HUES48 (cell line): ENCODE data around the gene ZNF304.
A peak's percentile ranks its signal among the peaks of the same experiment; 100 is the strongest.

Experiments used
- H3K27ac ChIP-seq: one replicate; pipeline ENCODE4 v1.7.0; 2013; ENCODE audit warnings: low read depth, low read length, inconsistent platforms
- H3K27me3 ChIP-seq: 2 replicates; pipeline ENCODE4 v1.6.1; 2013; ENCODE audit warnings: mild to moderate bottlenecking, low read length; ENCODE audit not compliant: control insufficient read depth, insufficient read depth
- H3K36me3 ChIP-seq: 2 replicates; pipeline ENCODE4 v1.6.1; 2013; ENCODE audit warnings: low read length; ENCODE audit not compliant: control insufficient read depth, insufficient read depth
- H3K4me1 ChIP-seq: 2 replicates; pipeline ENCODE4 v1.6.1; 2013; ENCODE audit warnings: mild to moderate bottlenecking, low read length; ENCODE audit not compliant: control insufficient read depth, insufficient read depth
- H3K4me3 ChIP-seq: 2 replicates; pipeline ENCODE4 v1.5.1; 2013; ENCODE audit warnings: mild to moderate bottlenecking, low read depth, low read length
- H3K9ac ChIP-seq: 2 replicates; pipeline ENCODE4 v1.6.1; 2013; ENCODE audit warnings: mild to moderate bottlenecking, low read depth, low read length, moderate library complexity
- H3K9me3 ChIP-seq: 2 replicates; pipeline ENCODE4 v1.6.1; 2013; ENCODE audit warnings: low read length; ENCODE audit not compliant: control insufficient read depth, insufficient read depth

The ZNF304 gene

DNA sequence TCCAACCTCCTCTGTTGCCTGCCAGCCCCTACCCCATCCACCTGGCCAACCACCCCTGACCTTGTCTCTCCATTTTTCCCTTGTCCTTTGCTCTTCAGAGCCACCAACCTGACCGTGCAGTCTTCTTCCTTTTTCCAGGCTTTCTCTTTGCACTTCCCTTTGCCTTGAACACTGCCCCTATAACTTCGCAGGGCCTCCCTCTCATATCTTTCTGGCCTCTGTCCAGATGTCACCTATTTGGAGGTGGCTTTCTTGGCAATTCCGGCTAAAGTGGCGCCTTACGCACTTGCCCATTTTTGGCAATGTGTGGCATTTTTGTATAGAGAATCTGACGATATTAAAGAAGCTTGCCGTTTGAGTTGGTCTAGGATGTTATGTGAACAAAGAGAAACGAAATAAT, 30.0 kb upstream of the ZNF304 start:
- Histone ChIP-seq H3K27ac (no peak overlapping the region), H3K27me3 (no peaks in the 10 kb centered on the region; the same call in 1 of the 2 replicates), H3K36me3 (peaks cover 27% of the 10 kb centered on the region), H3K4me3 (peak overlapping the region; percentile 87), H3K9ac (peak overlapping the region; percentile 68), H3K9me3 (no peaks in the 10 kb centered on the region), H3K4me1 (peaks cover 21% of the 10 kb centered on the region)

DNA sequence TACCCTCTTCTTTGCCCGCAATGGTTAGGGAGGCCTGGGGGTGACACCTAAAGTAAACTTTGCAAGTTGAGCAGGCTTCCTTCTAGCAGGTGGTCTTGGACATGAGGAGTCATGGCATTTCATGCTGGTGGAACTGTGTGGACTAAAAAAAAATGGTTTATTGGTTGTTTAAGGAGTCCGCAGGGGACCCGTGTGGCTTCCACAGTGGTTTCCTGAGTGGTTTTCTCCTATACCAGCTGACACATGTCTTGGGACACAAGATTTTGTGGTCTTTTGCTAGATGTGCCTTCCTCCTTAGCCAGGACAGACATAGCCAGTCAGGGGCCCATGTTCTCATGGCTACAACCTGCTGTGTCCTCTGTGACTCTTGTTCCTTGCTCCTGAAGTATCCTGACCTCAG, 29.3 kb upstream of the ZNF304 start:
- H3K36me3 ChIP-seq: peaks cover 31% of the 10 kb centered on the region
- H3K4me3 ChIP-seq: peak overlapping the region; percentile 87
- no peaks in the 10 kb centered on the region for H3K27me3 ChIP-seq
- peaks cover 21% of the 10 kb centered on the region for H3K4me1 ChIP-seq
- no peak overlapping the region for H3K27ac ChIP-seq
- H3K9ac ChIP-seq: no peak overlapping the region; the same call in 1 of the 2 replicates
- no peaks in the 10 kb centered on the region for H3K9me3 ChIP-seq

DNA sequence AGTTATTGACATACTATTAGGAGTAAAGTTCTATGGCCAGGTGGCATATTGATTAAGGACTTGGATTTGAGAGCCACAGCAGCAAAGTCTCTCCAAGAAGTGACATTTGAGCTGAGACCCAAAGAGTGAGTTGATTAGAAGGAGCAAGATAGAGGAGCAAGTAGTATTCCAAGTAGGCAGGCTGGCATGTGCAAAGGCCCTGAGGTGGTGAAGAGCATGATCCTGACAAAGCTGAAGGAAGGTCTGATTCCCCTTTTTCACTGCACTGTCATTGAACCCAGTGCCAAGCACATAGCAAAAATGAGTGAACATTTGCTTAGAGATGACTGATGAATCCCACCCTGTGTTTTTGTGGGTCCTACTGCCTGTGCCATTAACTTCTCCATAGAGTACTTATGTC, 26.1 kb upstream of the ZNF304 start:
- Histone ChIP-seq H3K36me3 (peaks cover 60% of the 10 kb centered on the region), H3K27me3 (no peaks in the 10 kb centered on the region), H3K9ac (no peak overlapping the region), H3K4me1 (peaks cover 9% of the 10 kb centered on the region; the same call in 1 of the 2 replicates), H3K4me3 (no peak overlapping the region), H3K27ac (no peak overlapping the region), H3K9me3 (no peaks in the 10 kb centered on the region)

- H3K4me1 ChIP-seq: no peaks in the 10 kb centered on the region
These were observed 23.1 kb upstream of the ZNF304 start for GRCh38 chr19:57327993-57328392.

GRCh38 chr19:57334191-57334590, 16.9 kb upstream of the ZNF304 start:
- Histone ChIP-seq H3K27me3 (no peaks in the 10 kb centered on the region), H3K4me3 (no peak overlapping the region), H3K9ac (no peak overlapping the region), H3K36me3 (peaks cover 11% of the 10 kb centered on the region), H3K4me1 (no peaks in the 10 kb centered on the region), H3K27ac (no peak overlapping the region), H3K9me3 (no peaks in the 10 kb centered on the region)

More at GRCh38 chr19:57327993-57328392, 23.1 kb upstream of the ZNF304 start:
- H3K9me3 ChIP-seq: no peaks in the 10 kb centered on the region
- no peak overlapping the region for H3K9ac ChIP-seq
- H3K27me3 ChIP-seq: no peaks in the 10 kb centered on the region
- no peak overlapping the region for H3K4me3 ChIP-seq
- H3K36me3 ChIP-seq: peaks cover 66% of the 10 kb centered on the region
- H3K27ac ChIP-seq: no peak overlapping the region

DNA sequence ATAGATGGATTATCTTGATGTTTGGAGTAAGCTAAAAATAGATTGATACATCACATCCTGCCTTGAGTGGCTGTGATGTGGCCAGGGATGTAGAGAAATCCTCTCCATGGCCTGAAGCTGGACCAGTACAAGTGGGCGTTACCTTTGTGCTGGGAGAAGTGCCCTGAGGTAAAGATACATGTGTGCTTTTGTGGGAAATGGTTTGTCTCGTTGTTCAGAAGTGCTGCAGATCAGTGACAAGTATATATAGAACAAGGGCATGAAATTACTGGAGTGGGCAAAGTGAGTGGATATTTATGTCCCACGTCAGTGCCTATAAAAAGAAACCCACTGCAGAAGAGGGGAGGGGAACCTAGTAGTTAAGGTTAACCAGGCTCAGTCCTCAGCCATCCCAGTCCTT, 12.2 kb upstream of the ZNF304 start:
- Histone ChIP-seq H3K9ac (no peak overlapping the region), H3K4me3 (no peak overlapping the region), H3K27me3 (no peaks in the 10 kb centered on the region), H3K9me3 (no peaks in the 10 kb centered on the region), H3K4me1 (no peaks in the 10 kb centered on the region), H3K27ac (no peak overlapping the region), H3K36me3 (no peaks in the 10 kb centered on the region)

DNA sequence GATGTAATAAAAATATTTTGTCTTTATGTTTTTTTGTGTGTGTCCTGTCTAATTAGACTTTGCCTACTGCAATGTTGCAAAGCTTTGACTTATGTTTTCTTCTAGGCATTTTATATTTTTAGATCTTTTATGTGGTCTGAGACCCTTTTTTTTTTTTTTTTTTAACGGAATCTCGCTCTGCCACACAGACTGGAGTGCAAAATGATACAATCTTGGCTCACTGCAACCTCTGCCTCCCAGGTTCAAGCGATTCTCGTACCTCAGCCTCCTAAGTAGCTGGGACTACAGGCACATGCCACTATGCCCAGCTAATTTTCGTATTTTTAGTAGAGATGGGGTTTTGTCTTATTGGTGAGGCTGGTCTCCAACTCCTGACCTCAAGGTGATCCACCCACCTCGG, 8.5 kb upstream of the ZNF304 start:
- H3K27ac ChIP-seq: no peak overlapping the region
- H3K4me3 ChIP-seq: no peak overlapping the region
- no peaks in the 10 kb centered on the region for H3K36me3 ChIP-seq
- no peak overlapping the region for H3K9ac ChIP-seq
- no peaks in the 10 kb centered on the region for H3K4me1 ChIP-seq
- H3K27me3 ChIP-seq: no peaks in the 10 kb centered on the region
- no peaks in the 10 kb centered on the region for H3K9me3 ChIP-seq

DNA sequence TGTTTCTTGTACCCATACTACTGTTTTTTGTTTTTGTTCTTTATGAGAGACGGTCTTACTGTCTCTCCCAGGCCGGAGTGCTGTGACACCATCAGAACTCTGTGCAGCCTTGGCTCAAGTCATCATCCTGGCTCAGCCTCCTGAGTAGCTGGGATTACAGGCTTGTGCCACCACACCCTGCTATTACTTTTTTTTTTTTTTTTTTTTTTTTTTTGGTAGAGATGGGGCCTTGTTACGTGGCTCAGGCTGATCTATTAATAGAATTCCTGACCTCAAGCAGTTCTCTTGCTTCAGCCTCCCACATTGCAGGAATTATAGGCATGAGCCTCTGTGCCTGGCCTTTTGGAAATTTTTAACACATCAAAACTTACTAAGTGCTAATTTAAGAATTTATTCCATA, 2.9 kb upstream of the ZNF304 start:
- Histone ChIP-seq H3K9me3 (no peaks in the 10 kb centered on the region), H3K9ac (no peak overlapping the region), H3K4me3 (no peak overlapping the region), H3K27ac (no peak overlapping the region), H3K27me3 (no peaks in the 10 kb centered on the region), H3K4me1 (0 out of 2 replicates have a peak, but pooled peaks cover 2% of the 10 kb centered on the region), H3K36me3 (0 out of 2 replicates have a peak, but pooled peaks cover 2% of the 10 kb centered on the region)

- Histone ChIP-seq H3K9me3 (no peaks in the 10 kb centered on the region), H3K27ac (no peak overlapping the region), H3K36me3 (peaks cover 38% of the 10 kb centered on the region), H3K27me3 (no peaks in the 10 kb centered on the region), H3K4me3 (peak overlapping the region; percentile 97), H3K9ac (peak overlapping the region; percentile 81; the same call in 1 of the 2 replicates), H3K4me1 (0 out of 2 replicates have a peak, but pooled peaks cover 2% of the 10 kb centered on the region)
These were observed 796 bp downstream of the ZNF304 start for GRCh38 chr19:57351867-57352266.

- Histone ChIP-seq H3K4me3 (no peak overlapping the region), H3K36me3 (peaks cover 60% of the 10 kb centered on the region), H3K9me3 (no peaks in the 10 kb centered on the region), H3K9ac (no peak overlapping the region), H3K4me1 (0 out of 2 replicates have a peak, but pooled peaks cover 2% of the 10 kb centered on the region), H3K27me3 (no peaks in the 10 kb centered on the region), H3K27ac (no peak overlapping the region)
These were observed 4.8 kb downstream of the ZNF304 start for GRCh38 chr19:57355916-57356315.

GRCh38 chr19:57357406-57357805, 6.3 kb downstream of the ZNF304 start:
- H3K27me3 ChIP-seq: no peaks in the 10 kb centered on the region
- no peak overlapping the region for H3K27ac ChIP-seq
- H3K9me3 ChIP-seq: no peaks in the 10 kb centered on the region
- peaks cover 60% of the 10 kb centered on the region for H3K36me3 ChIP-seq
- H3K9ac ChIP-seq: no peak overlapping the region
- H3K4me3 ChIP-seq: no peak overlapping the region
- H3K4me1 ChIP-seq: 0 out of 2 replicates have a peak, but pooled peaks cover under 1% of the 10 kb centered on the region
